B cell (primary cell): ENCODE data around the gene ZFPM1. TPM values are rescaled to one million over a fixed set of nuclear protein-coding genes. Genes with fewer than 3 reads are reported as not detected.

Experiments used
- ATAC-seq: fragments of 200-7000 bp; cut with Tn5 transposase; one replicate; pipeline ENCODE4 v1.10.0; 2021; ENCODE audit warnings: low read depth, mild to moderate bottlenecking, moderate number of reproducible peaks, moderate library complexity
- CTCF ChIA-PET: fragments of 350-600 bp; sonication (Branson Sonifier 250); formaldehyde crosslinking; loops from one replicate; lab custom pipeline; 2021; ENCODE audit warnings: antibody characterized with exemption, inconsistent platforms; lab: Charles Lee
- POLR2A ChIA-PET: fragments of 350-600 bp; sonication (Branson Sonifier 250); formaldehyde crosslinking; loops from one replicate; lab custom pipeline; 2021; ENCODE audit warnings: antibody characterized with exemption; lab: Charles Lee
- DNase-seq: peaks from one replicate; pipeline ENCODE4 v3.0.0; 2013
- H2AFZ ChIP-seq: 2 replicates; pipeline ENCODE4 v1.6.1; 2012; ENCODE audit warnings: mild to moderate bottlenecking, low read depth, low read length; ENCODE audit not compliant: insufficient read depth, poor library complexity, severe bottlenecking
- H3K27ac ChIP-seq, 2 donors: 1 replicate in 1 of 2; 2 replicates in 1 of 2; pipeline ENCODE4 v1.5.1; 2012 to 2013; ENCODE audit warnings: low read length in 2 of 2, mild to moderate bottlenecking in 2 of 2, moderate library complexity in 1 of 2
- H3K27me3 ChIP-seq, 4 experiments: fragments of 200-600 bp in 1 of 4; sonication (generic) in 1 of 4; replicated peaks in 1 of 4; 1 replicate in 2 of 4; 2 replicates in 2 of 4; pipeline versions ENCODE4 v1.6.1 to v1.7.0; 2013 to 2016; ENCODE audit warnings: low read length in 3 of 4, mild to moderate bottlenecking in 2 of 4, mixed read lengths in 1 of 4, moderate library complexity in 1 of 4; ENCODE audit not compliant: insufficient read depth in 4 of 4, control insufficient read depth in 3 of 4; ENCODE audit errors: control extremely low read depth in 1 of 4
- H3K36me3 ChIP-seq, 2 experiments: replicated peaks in 1 of 2; 1 replicate in 1 of 2; 2 replicates in 1 of 2; pipeline versions ENCODE4 v1.6.1 to v1.7.1; 2013; ENCODE audit warnings: low read length in 1 of 2; ENCODE audit not compliant: insufficient read depth in 2 of 2, control insufficient read depth in 1 of 2; ENCODE audit errors: control extremely low read depth in 1 of 2, extremely low read depth in 1 of 2
- H3K4me1 ChIP-seq, 2 donors: fragments of 200-600 bp in 1 of 2; sonication (generic) in 1 of 2; 1 replicate in 1 of 2; 2 replicates in 1 of 2; pipeline versions ENCODE4 v1.5.1 to v1.6.1; 2013 to 2017; ENCODE audit warnings: low read length in 2 of 2; ENCODE audit not compliant: control insufficient read depth in 2 of 2, insufficient read depth in 2 of 2
- H3K4me2 ChIP-seq: replicated peaks from 2 replicates; pipeline ENCODE3; 2012; ENCODE audit warnings: mild to moderate bottlenecking, low read depth, low read length; ENCODE audit not compliant: poor library complexity, severe bottlenecking
- H3K4me3 ChIP-seq, 5 experiments: fragments of 200-600 bp in 1 of 5; sonication (generic) in 1 of 5; 1 replicate in 3 of 5; 2 replicates in 2 of 5; pipeline versions ENCODE4 v1.5.1 to v1.7.0; 2011 to 2016; ENCODE audit warnings: low read length in 4 of 5, mild to moderate bottlenecking in 4 of 5, low read depth in 2 of 5, control low read depth in 1 of 5, moderate library complexity in 1 of 5; ENCODE audit not compliant: insufficient read depth in 1 of 5; ENCODE audit errors: control extremely low read depth in 1 of 5, extremely low read depth in 1 of 5
- H3K79me2 ChIP-seq: fragments of 200-600 bp; sonication (generic); one replicate; pipeline ENCODE4 v1.6.0; 2016; ENCODE audit warnings: low read length; ENCODE audit not compliant: control insufficient read depth, insufficient read depth
- H3K9ac ChIP-seq: fragments of 200-600 bp; sonication (generic); 2 replicates; pipeline ENCODE4 v1.6.1; 2017; ENCODE audit warnings: mild to moderate bottlenecking, low read length, moderate library complexity
- H3K9me3 ChIP-seq, 3 donors: one replicate each; pipeline versions ENCODE4 v1.6.1 to v1.7.1; 2013; ENCODE audit warnings: low read length in 2 of 3; ENCODE audit not compliant: control insufficient read depth in 2 of 3, insufficient read depth in 1 of 3; ENCODE audit errors: control extremely low read depth in 1 of 3
- H4K20me1 ChIP-seq: 2 replicates; pipeline ENCODE4 v1.6.0; 2012; ENCODE audit warnings: mild to moderate bottlenecking, low read length; ENCODE audit not compliant: insufficient read depth, control insufficient read depth, poor library complexity, severe bottlenecking
- H3K27ac Mint-ChIP-seq: one replicate; pipeline ENCODE4 v1.8.0; 2021; ENCODE audit warnings: mixed read lengths
- H3K27me3 Mint-ChIP-seq: one replicate; pipeline ENCODE4 v1.8.0; 2021; ENCODE audit warnings: mixed read lengths
- H3K4me1 Mint-ChIP-seq: one replicate; pipeline ENCODE4 v1.8.0; 2021; ENCODE audit warnings: mixed read lengths
- H3K4me3 Mint-ChIP-seq: one replicate; pipeline ENCODE4 v1.8.0; 2021; ENCODE audit warnings: mixed read lengths
- H3K9me3 Mint-ChIP-seq: one replicate; pipeline ENCODE4 v1.8.0; 2022; ENCODE audit warnings: mixed read lengths; ENCODE audit not compliant: insufficient read depth
- CTCF ChIP-seq: fragments of 200-600 bp; IDR thresholded peaks from one replicate; pipeline ENCODE4 v1.8.0; 2022; ENCODE audit warnings: antibody characterized with exemption, mild to moderate bottlenecking
- EZH2 ChIP-seq: IDR thresholded peaks from 2 replicates; pipeline ENCODE4 v1.6.1; 2012; ENCODE audit warnings: borderline replicate concordance, low read depth, mild to moderate bottlenecking, moderate library complexity, low read length; ENCODE audit not compliant: insufficient read depth, poor library complexity, severe bottlenecking
- WGBS: methylation state at CpG from one replicate; pipeline ENCODE4 v1.1.5; 2013; ENCODE audit warnings: missing lambda C conversion rate; ENCODE audit not compliant: insufficient coverage; 5-methylcytosine and 5-hydroxymethylcytosine counted together
- intact Hi-C: fragments of 100-400 bp; cut with micrococcal nuclease; formaldehyde crosslinking; loops from one replicate; pipeline ENCODE4 v1.10.0; 2022
- polyA plus RNA-seq: library from polyadenylated mRNA; depleted of rRNA; stranded (reverse); fragments of >200 nt; gene quantifications from 2 replicates; pipeline ENCODE4 v1.2.3, GENCODE V29; 2012
- total RNA-seq, 2 donors: library from RNA; stranded (reverse); fragments of 120-200 nt in 1 of 2; gene quantifications; 1 replicate in 1 of 2; 2 replicates in 1 of 2; pipeline versions ENCODE4 v1.2.3 to v1.2.4, GENCODE V29; 2013 to 2022

The ZFPM1 gene
- total and polyA plus RNA-seq, 2 donors (not counting 1 experiment from before 2014, with no cell fraction given) = 4.3 to 34.6 TPM

GRCh38 chr16:88482630-88483391 lies 29.7 kb downstream of the ZFPM1 start:
- peaks cover 34% of the 10 kb centered on the region for H3K79me2 ChIP-seq
- no peak overlapping the region for H2AFZ ChIP-seq
- no peak overlapping the region for H3K9ac ChIP-seq
- H4K20me1 ChIP-seq = peaks cover 66% of the 10 kb centered on the region
- H3K4me3 ChIP-seq = no peak overlapping the region
- peaks cover 43% of the 10 kb centered on the region for H3K4me1 Mint-ChIP-seq
- peaks cover 0 to 6% of the 10 kb centered on the region in 2 experiments for H3K36me3 ChIP-seq
- no peak overlapping the region for H3K4me2 ChIP-seq
- H3K4me3 Mint-ChIP-seq = no peak overlapping the region
- no peak overlapping the region for H3K27ac ChIP-seq
- TF ChIP-seq EZH2 (no peak), CTCF (no peak)
- no peak for ATAC-seq
- H3K27me3 ChIP-seq = no peaks in the 10 kb centered on the region
- ChIA-PET POLR2A (no interaction called here), CTCF (interaction anchor here (0.8 kb wide), 1 partner anchor 27 kb away, joined by 3 read pairs; no protein-coding TSS in a partner anchor)
- intact Hi-C loops = loop anchor here (5.0 kb wide), 1 partner anchor 41 kb away; no protein-coding TSS in a partner anchor
- WGBS = 93% methylated on average over 22 of the region's 22 CpGs
- DNase-seq = no peak
- H3K27ac Mint-ChIP-seq = no peak overlapping the region
- no peaks in the 10 kb centered on the region for H3K9me3 Mint-ChIP-seq
- H3K27me3 Mint-ChIP-seq = no peaks in the 10 kb centered on the region
- H3K4me1 ChIP-seq = peaks cover 28 to 50% of the 10 kb centered on the region in 2 donors
- no peaks in the 10 kb centered on the region for H3K9me3 ChIP-seq

- no peaks in the 10 kb centered on the region for H3K27me3 ChIP-seq
- H3K4me1 ChIP-seq = peaks cover 25 to 45% of the 10 kb centered on the region in 2 donors
- ATAC-seq = no peak
- no peak overlapping the region for H3K4me3 ChIP-seq
- no peak overlapping the region for H3K4me2 ChIP-seq
- peaks cover 65% of the 10 kb centered on the region for H4K20me1 ChIP-seq
- Mint-ChIP-seq H3K9me3 (no peaks in the 10 kb centered on the region), H3K4me1 (peaks cover 41% of the 10 kb centered on the region), H3K27ac (no peak overlapping the region), H3K27me3 (no peaks in the 10 kb centered on the region), H3K4me3 (no peak overlapping the region)
- WGBS = 90% methylated on average over 8 of the region's 8 CpGs
- TF ChIP-seq CTCF = no peak
- no peak for TF ChIP-seq EZH2
- POLR2A ChIA-PET = no interaction called here
- peaks cover 34% of the 10 kb centered on the region for H3K79me2 ChIP-seq
- no peak for DNase-seq
- H2AFZ ChIP-seq = no peak overlapping the region
- no peak overlapping the region for H3K27ac ChIP-seq
- H3K36me3 ChIP-seq = peaks cover 0 to 7% of the 10 kb centered on the region in 2 experiments
- no peak overlapping the region for H3K9ac ChIP-seq
- CTCF ChIA-PET = no interaction called here
- intact Hi-C loops = loop anchor here (5.0 kb wide), 1 partner anchor 41 kb away; no protein-coding TSS in a partner anchor
- H3K9me3 ChIP-seq = no peaks in the 10 kb centered on the region
Measured at GRCh38 chr16:88483392-88483641, 30.2 kb downstream of the ZFPM1 start.
